Measurements from ENCODE around the gene EXOC6.

GRCh38 chr10:93058139-93058538 is 209.8 kb downstream of the EXOC6 start:
- TF ChIP-seq ZNF561 (tag by site-specific recombination; IDR thresholded peaks at IDR 0.05; ENCODE audit: borderline replicate concordance) (no peak), ZNF785 (tag by site-specific recombination; IDR thresholded peaks at IDR 0.05) (no peak), ZBTB44 (tag by site-specific recombination; IDR thresholded peaks at IDR 0.05) (no peak), CTCF (tag by site-specific recombination; IDR thresholded peaks at IDR 0.05) (no peak), KLF9 (tag by site-specific recombination; IDR thresholded peaks at IDR 0.05; ENCODE audit: low read depth) (no peak), MEIS1 (CRISPR knock-in tag; IDR thresholded peaks at IDR 0.05; ENCODE audit: borderline replicate concordance) (no peak), ZNF704 (tag by site-specific recombination; IDR thresholded peaks at IDR 0.05) (no peak), ZNF707 (tag by site-specific recombination; IDR thresholded peaks at IDR 0.05) (no peak), ZNF433 (tag by site-specific recombination; IDR thresholded peaks at IDR 0.05; ENCODE audit: low read depth) (no peak), TRIM28 (IDR thresholded peaks at IDR 0.05; ENCODE audit: borderline replicate concordance, low read length) (no peak)

All from HEK293 (cell line).